ENCODE results near the gene KCNJ8.

GRCh38 chr12:21823581-21823980 is 49.1 kb upstream of the KCNJ8 start:
- TF ChIP-seq CTCF (IDR thresholded peaks at IDR 0.05) (no peak), ZFP36 (IDR thresholded peaks at IDR 0.05; ENCODE audit: borderline replicate concordance, partially characterized antibody) (no peak), RARB (CRISPR knock-in tag; IDR thresholded peaks at IDR 0.05) (no peak), CEBPB (IDR thresholded peaks at IDR 0.05) (no peak), HDAC2 (IDR thresholded peaks at IDR 0.05) (no peak), FOSL2 (IDR thresholded peaks at IDR 0.05) (no peak), FOSL2 (CRISPR knock-in tag; IDR thresholded peaks at IDR 0.05) (no peak), CHD4 (IDR thresholded peaks at IDR 0.05; ENCODE audit: borderline replicate concordance) (no peak)

Measured in A549 (cell line).